WERI-Rb-1 (cell line): ENCODE data around the gene CUL4B.
"Not testable (repeated sequence)": the region's sequence is repeated elsewhere in the genome, so short reads cannot be mapped to it uniquely, and the experiment has no call there.

ENCODE experiments used
- DNase-seq: peaks from one replicate; pipeline ENCODE4 v3.0.0-alpha.2; 2020
- H3K27ac ChIP-seq: fragments of 250-450 bp; sonication (Bioruptor Pico); 2 replicates; pipeline ENCODE4 v1.5.1; 2020; ENCODE audit warnings: mild to moderate bottlenecking, moderate library complexity
- H3K27me3 ChIP-seq: fragments of 250-450 bp; sonication (Bioruptor Pico); 2 replicates; pipeline ENCODE4 v1.5.1; 2021; ENCODE audit warnings: mild to moderate bottlenecking, low read depth, moderate library complexity; ENCODE audit not compliant: insufficient read depth, severe bottlenecking
- H3K36me3 ChIP-seq: fragments of 250-450 bp; sonication (Bioruptor Pico); 2 replicates; pipeline ENCODE4 v1.5.1; 2020; ENCODE audit warnings: mild to moderate bottlenecking, moderate library complexity
- H3K4me3 ChIP-seq: 2 replicates; pipeline ENCODE4 v1.5.1; 2011; ENCODE audit warnings: low read depth, mild to moderate bottlenecking, control low read depth, low read length
- H3K9me3 ChIP-seq: fragments of 250-450 bp; sonication (Bioruptor Pico); 2 replicates; pipeline ENCODE4 v1.5.1; 2021; ENCODE audit warnings: mild to moderate bottlenecking, moderate library complexity; ENCODE audit not compliant: severe bottlenecking
- TF ChIP-seq, protein P1 (sequence below): IDR thresholded peaks from 2 replicates; pipeline ENCODE4 v1.5.1; 2011; ENCODE audit warnings: low read depth, mild to moderate bottlenecking, control low read depth, inconsistent platforms, low read length

The CUL4B gene

GRCh38 chrX:120485638-120486520 lies 74.9 kb downstream of the CUL4B start:
- Histone ChIP-seq H3K4me3 (peak overlapping the region; percentile 51), H3K27me3 (peaks cover 4% of the 10 kb centered on the region)

DNA sequence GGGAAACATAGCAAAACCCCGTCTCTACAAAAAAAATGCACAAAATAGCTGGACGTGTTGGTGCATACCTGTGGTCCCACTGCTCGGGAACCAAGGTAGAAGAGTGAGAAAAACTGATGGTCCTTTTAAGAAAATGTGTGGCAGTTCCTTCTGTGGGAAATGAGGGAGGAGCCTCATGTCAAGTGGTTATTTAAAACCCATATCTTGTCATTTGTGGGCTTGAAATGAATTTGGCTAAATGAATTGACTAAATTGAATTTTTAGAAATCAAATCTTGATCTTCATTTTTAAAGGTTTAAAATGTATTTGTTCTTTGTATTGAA lies 75.5 kb downstream of the CUL4B start:
- Histone ChIP-seq H3K36me3 (no peaks in the 10 kb centered on the region), H3K27me3 (peaks cover 4% of the 10 kb centered on the region), H3K4me3 (peak overlapping the region; percentile 51), H3K27ac (peak overlapping the region; percentile 61; the same call in 1 of the 2 replicates), H3K9me3 (no peaks in the 10 kb centered on the region)
- TF ChIP-seq, protein P1, sequence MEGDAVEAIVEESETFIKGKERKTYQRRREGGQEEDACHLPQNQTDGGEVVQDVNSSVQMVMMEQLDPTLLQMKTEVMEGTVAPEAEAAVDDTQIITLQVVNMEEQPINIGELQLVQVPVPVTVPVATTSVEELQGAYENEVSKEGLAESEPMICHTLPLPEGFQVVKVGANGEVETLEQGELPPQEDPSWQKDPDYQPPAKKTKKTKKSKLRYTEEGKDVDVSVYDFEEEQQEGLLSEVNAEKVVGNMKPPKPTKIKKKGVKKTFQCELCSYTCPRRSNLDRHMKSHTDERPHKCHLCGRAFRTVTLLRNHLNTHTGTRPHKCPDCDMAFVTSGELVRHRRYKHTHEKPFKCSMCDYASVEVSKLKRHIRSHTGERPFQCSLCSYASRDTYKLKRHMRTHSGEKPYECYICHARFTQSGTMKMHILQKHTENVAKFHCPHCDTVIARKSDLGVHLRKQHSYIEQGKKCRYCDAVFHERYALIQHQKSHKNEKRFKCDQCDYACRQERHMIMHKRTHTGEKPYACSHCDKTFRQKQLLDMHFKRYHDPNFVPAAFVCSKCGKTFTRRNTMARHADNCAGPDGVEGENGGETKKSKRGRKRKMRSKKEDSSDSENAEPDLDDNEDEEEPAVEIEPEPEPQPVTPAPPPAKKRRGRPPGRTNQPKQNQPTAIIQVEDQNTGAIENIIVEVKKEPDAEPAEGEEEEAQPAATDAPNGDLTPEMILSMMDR, result no peak
- DNase-seq, result no peak

More at GRCh38 chrX:120485638-120486520, 74.9 kb downstream of the CUL4B start:
- Histone ChIP-seq H3K27ac (peak overlapping the region; percentile 61), H3K9me3 (no peaks in the 10 kb centered on the region), H3K36me3 (no peaks in the 10 kb centered on the region)
- peak; percentile 75 for DNase-seq
- TF ChIP-seq, protein P1, result peak; percentile 51; the same call in 1 of the 2 replicates

DNA sequence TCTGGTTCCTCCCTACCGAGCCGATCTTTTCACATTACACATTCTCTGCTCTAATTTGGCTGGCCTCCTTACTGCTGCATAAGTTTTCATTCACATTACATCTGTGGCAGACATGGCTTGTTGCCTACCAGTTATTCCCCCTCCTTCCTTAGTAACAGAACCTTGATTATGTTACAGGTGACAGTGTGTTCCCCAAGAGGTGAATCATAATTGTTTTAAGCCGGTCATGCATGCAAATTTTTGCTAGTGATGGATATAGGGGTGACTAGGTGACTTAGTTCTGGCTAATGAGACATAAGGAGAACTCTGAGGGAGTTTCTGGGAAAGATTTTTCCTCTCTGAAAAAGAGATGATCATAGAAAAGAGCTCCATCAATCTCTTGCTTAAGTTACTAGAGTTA lies 83.3 kb downstream of the CUL4B start:
- DNase-seq, result no peak
- Histone ChIP-seq H3K9me3 (no peaks in the 10 kb centered on the region), H3K27me3 (peaks cover 4% of the 10 kb centered on the region), H3K27ac (no peak overlapping the region), H3K36me3 (no peaks in the 10 kb centered on the region), H3K4me3 (no peak overlapping the region)
- TF ChIP-seq, protein P1, result no peak

GRCh38 chrX:120476714-120477113 lies 84.0 kb downstream of the CUL4B start:
- TF ChIP-seq, protein P1, result no peak
- no peak overlapping the region for H3K27ac ChIP-seq

GRCh38 chrX:120475447-120475846 lies 85.3 kb downstream of the CUL4B start:
- H3K9me3 ChIP-seq, H3K27me3 ChIP-seq, H3K4me3 ChIP-seq, DNase-seq, H3K36me3 ChIP-seq, H3K27ac ChIP-seq: not testable (repeated sequence)

More at GRCh38 chrX:120476714-120477113, 84.0 kb downstream of the CUL4B start:
- peaks cover 4% of the 10 kb centered on the region for H3K27me3 ChIP-seq
- DNase-seq, result no peak
- no peak overlapping the region for H3K4me3 ChIP-seq
- H3K36me3 ChIP-seq, result no peaks in the 10 kb centered on the region
- no peaks in the 10 kb centered on the region for H3K9me3 ChIP-seq
